ENCODE results near the gene CUEDC2.

CUEDC2 gene

DNA sequence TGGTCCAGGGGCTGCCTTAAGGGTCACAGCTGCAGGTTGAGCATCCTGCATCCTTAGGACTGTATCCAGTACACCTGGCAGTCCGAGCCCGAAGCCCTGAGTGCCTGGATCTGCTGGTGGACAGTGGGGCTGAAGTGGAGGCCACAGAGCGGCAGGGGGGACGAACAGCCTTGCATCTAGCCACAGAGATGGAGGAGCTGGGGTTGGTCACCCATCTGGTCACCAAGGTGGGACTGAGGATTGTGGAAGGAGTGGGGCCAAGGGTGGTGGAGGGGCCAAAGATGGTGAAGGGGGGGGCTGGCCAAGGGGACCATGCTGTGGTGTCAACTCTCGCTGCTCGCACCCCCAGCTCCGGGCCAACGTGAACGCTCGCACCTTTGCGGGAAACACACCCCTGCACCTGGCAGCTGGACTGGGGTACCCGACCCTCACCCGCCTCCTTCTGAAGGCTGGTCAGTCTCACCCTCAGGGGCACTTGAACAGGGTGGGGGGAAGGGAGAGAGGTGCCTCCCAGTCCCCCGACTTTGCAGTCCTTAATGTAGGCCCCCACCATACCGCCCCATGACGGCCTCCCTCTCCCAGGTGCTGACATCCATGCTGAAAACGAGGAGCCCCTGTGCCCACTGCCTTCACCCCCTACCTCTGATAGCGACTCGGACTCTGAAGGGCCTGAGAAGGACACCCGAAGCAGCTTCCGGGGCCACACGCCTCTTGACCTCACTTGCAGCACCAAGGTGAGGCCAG, 31.6 kb downstream of the CUEDC2 start:
- POLR2A ChIA-PET, result interaction anchor here (1.2 to 3.6 kb wide), 3 partner anchors 20 to 171 kb away, joined by 3 to 17 read pairs (median 5); partner anchors contain the start of gene FBXL15
- TF ChIP-seq SUZ12 (IDR thresholded peaks at IDR 0.05) (no peak), ARNT (IDR thresholded peaks at IDR 0.05) (no peak), FOXM1 (IDR thresholded peaks at IDR 0.05; ENCODE audit: borderline replicate concordance) (no peak), CTBP1 (IDR thresholded peaks at IDR 0.05; ENCODE audit: borderline replicate concordance) (no peak), L3MBTL2 (conservative IDR thresholded peaks at IDR 0.05) (no peak), BHLHE40 (IDR thresholded peaks at IDR 0.05; ENCODE audit: borderline replicate concordance) (no peak), LEF1 (IDR thresholded peaks at IDR 0.05; ENCODE audit: borderline replicate concordance) (no peak), ZNF384 (IDR thresholded peaks at IDR 0.05) (no peak), FOXK2 (IDR thresholded peaks at IDR 0.05) (no peak), FOXA1 (IDR thresholded peaks at IDR 0.05) (no peak), ELF4 (IDR thresholded peaks at IDR 0.05) (no peak), SP1 (IDR thresholded peaks at IDR 0.05) (no peak), TARDBP (IDR thresholded peaks at IDR 0.05) (no peak), NFRKB (IDR thresholded peaks at IDR 0.05) (no peak), HDGF (IDR thresholded peaks at IDR 0.05; ENCODE audit: borderline replicate concordance) (no peak)
- TF ChIP-seq, protein P1, sequence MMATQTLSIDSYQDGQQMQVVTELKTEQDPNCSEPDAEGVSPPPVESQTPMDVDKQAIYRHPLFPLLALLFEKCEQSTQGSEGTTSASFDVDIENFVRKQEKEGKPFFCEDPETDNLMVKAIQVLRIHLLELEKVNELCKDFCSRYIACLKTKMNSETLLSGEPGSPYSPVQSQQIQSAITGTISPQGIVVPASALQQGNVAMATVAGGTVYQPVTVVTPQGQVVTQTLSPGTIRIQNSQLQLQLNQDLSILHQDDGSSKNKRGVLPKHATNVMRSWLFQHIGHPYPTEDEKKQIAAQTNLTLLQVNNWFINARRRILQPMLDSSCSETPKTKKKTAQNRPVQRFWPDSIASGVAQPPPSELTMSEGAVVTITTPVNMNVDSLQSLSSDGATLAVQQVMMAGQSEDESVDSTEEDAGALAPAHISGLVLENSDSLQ (IDR thresholded peaks at IDR 0.05), result no peak
- CTCF ChIA-PET, result interaction anchor here (1.0 to 4.3 kb wide), 7 partner anchors 16 to 170 kb away, joined by 3 to 19 read pairs (median 4); partner anchors contain the start of genes CUEDC2 and FBXL15
- no peak for DNase-seq (ENCODE audit: extremely low spot score)

DNA sequence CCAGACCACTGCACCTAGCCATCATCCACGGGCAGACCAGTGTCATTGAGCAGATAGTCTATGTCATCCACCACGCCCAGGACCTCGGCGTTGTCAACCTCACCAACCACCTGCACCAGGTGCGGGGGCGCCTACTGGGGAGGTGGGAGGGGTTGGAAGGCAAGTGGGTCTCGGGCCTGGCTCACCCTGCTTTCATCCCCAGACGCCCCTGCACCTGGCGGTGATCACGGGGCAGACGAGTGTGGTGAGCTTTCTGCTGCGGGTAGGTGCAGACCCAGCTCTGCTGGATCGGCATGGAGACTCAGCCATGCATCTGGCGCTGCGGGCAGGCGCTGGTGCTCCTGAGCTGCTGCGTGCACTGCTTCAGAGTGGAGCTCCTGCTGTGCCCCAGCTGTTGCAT, 32.3 kb downstream of the CUEDC2 start:
- DNase-seq (ENCODE audit: extremely low spot score), result no peak
- TF ChIP-seq L3MBTL2 (conservative IDR thresholded peaks at IDR 0.05) (0 out of 2 replicates have a peak, but pooled peaks have one; percentile 4), LEF1 (IDR thresholded peaks at IDR 0.05; ENCODE audit: borderline replicate concordance) (no peak)
- TF ChIP-seq, protein P1 (IDR thresholded peaks at IDR 0.05), result no peak
- CTCF ChIA-PET, result interaction anchor here (0.9 to 4.3 kb wide), 13 partner anchors 9 to 212 kb away, joined by 3 to 19 read pairs (median 4); partner anchors contain the start of genes CUEDC2 and FBXL15
- POLR2A ChIA-PET, result interaction anchor here (0.6 to 3.6 kb wide), 8 partner anchors 10 to 170 kb away, joined by 3 to 17 read pairs (median 3); partner anchors contain the start of genes CUEDC2 and FBXL15

DNA sequence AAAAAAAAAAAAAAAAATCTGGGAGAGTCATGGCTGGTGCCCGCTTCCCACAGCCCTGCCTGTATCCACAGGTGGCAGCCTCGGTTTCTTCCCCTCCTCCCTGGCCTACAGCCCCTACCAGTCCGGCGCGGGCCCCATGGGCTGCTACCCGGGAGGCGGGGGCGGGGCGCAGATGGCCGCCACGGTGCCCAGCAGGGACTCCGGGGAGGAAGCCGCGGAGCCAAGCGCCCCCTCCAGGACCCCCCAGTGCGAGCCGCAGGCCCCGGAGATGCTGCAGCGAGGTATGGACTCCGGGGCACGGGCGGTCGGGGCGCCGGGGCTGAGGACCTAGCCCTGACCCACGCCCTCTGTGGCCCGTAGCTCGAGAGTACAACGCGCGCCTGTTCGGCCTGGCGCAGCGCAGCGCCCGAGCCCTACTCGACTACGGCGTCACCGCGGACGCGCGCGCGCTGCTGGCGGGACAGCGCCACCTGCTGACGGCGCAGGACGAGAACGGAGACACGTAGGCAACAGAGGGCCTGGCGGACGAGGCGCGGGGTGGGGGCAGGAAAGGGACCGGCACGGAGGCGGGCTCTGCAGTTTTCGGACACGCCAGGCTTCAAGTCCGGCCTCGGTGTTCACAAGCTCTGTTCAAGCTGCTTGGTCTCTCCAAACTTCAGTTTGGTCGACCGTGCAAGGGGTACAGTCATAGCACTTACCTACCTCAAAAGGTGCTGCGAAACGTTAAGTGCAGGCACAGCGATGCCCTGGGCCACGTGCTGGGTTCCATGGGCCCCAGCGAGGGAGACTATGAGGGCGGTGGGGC, 33.0 kb downstream of the CUEDC2 start:
- CTCF ChIA-PET, result interaction anchor here (0.9 to 4.3 kb wide), 16 partner anchors 10 to 261 kb away, joined by 3 to 19 read pairs (median 4); partner anchors contain the start of genes CUEDC2 and FBXL15
- POLR2A ChIA-PET, result interaction anchor here (0.6 to 3.6 kb wide), 9 partner anchors 10 to 170 kb away, joined by 3 to 17 read pairs (median 3); partner anchors contain the start of genes CUEDC2 and FBXL15
- TF ChIP-seq L3MBTL2 (conservative IDR thresholded peaks at IDR 0.05), result peak; percentile 69
- no peak for TF ChIP-seq SUZ12 (IDR thresholded peaks at IDR 0.05)
- no peak for TF ChIP-seq FOXK2 (IDR thresholded peaks at IDR 0.05)
- peak; percentile 71 for TF ChIP-seq ARNT (IDR thresholded peaks at IDR 0.05)
- peak; percentile 93 for DNase-seq (ENCODE audit: extremely low spot score)

DNA sequence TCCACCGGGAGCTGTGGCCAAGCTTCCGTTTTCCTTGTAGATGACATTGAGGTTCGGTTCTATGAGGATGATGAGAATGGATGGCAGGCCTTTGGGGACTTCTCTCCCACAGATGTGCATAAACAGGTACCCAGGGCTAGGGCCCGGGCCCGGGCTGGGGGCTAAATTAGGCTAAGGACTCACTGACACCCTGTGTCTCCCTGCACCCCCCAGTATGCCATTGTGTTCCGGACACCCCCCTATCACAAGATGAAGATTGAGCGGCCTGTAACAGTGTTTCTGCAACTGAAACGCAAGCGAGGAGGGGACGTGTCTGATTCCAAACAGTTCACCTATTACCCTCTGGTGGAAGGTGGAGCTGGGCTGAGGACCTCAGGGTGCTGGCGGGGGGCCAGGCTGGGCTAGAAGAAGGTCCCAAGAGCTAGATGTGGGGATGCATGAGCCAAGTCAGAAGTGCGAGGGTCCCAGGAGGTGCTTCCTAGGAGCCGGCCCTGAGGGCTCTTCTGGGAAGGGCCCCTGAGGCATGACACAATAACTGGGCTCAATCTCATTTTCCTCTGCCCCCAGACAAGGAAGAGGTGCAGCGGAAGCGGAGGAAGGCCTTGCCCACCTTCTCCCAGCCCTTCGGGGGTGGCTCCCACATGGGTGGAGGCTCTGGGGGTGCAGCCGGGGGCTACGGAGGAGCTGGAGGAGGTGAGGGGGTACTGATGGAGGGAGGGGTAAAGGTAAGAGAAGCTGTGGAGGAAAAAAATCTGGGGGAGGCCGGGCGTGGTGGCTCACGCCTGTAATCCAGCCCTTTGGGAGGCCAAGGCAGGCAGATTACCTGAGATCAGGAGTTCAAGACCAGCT, 34.0 kb downstream of the CUEDC2 start:
- DNase-seq (ENCODE audit: extremely low spot score), result no peak
- POLR2A ChIA-PET, result interaction anchor here (1.0 to 3.6 kb wide), 3 partner anchors 22 to 169 kb away, joined by 3 to 17 read pairs (median 4); partner anchors contain the start of gene FBXL15
- CTCF ChIA-PET, result interaction anchor here (0.6 to 4.3 kb wide), 8 partner anchors 14 to 260 kb away, joined by 3 to 19 read pairs (median 4); partner anchors contain the start of gene FBXL15
- TF ChIP-seq SP1 (IDR thresholded peaks at IDR 0.05), result no peak
- no peak for TF ChIP-seq L3MBTL2 (conservative IDR thresholded peaks at IDR 0.05)
- TF ChIP-seq HDGF (IDR thresholded peaks at IDR 0.05; ENCODE audit: borderline replicate concordance), result no peak
- no peak for TF ChIP-seq NFRKB (IDR thresholded peaks at IDR 0.05)
- TF ChIP-seq FOXM1 (IDR thresholded peaks at IDR 0.05; ENCODE audit: borderline replicate concordance), result no peak
- TF ChIP-seq, protein P1 (IDR thresholded peaks at IDR 0.05), result no peak
- TF ChIP-seq FOXA1 (IDR thresholded peaks at IDR 0.05), result no peak
- no peak for TF ChIP-seq TARDBP (IDR thresholded peaks at IDR 0.05)
- TF ChIP-seq CTBP1 (IDR thresholded peaks at IDR 0.05; ENCODE audit: borderline replicate concordance), result no peak
- TF ChIP-seq BHLHE40 (IDR thresholded peaks at IDR 0.05; ENCODE audit: borderline replicate concordance), result no peak
- no peak for TF ChIP-seq LEF1 (IDR thresholded peaks at IDR 0.05; ENCODE audit: borderline replicate concordance)
- no peak for TF ChIP-seq ZNF384 (IDR thresholded peaks at IDR 0.05)
- no peak for TF ChIP-seq ELF4 (IDR thresholded peaks at IDR 0.05)
- no peak for TF ChIP-seq FOXK2 (IDR thresholded peaks at IDR 0.05)
- TF ChIP-seq SUZ12 (IDR thresholded peaks at IDR 0.05), result no peak
- TF ChIP-seq ARNT (IDR thresholded peaks at IDR 0.05), result no peak
